Measurements from ENCODE around the gene TM6SF1. TPM values are rescaled to one million over a fixed set of nuclear protein-coding genes. Genes with fewer than 3 reads are reported as not detected.

TM6SF1 gene
- total RNA-seq: 0.49 and 1.3 TPM in 2 replicates
- 1.8 and 2.8 TPM in 2 replicates for polyA plus RNA-seq

DNA sequence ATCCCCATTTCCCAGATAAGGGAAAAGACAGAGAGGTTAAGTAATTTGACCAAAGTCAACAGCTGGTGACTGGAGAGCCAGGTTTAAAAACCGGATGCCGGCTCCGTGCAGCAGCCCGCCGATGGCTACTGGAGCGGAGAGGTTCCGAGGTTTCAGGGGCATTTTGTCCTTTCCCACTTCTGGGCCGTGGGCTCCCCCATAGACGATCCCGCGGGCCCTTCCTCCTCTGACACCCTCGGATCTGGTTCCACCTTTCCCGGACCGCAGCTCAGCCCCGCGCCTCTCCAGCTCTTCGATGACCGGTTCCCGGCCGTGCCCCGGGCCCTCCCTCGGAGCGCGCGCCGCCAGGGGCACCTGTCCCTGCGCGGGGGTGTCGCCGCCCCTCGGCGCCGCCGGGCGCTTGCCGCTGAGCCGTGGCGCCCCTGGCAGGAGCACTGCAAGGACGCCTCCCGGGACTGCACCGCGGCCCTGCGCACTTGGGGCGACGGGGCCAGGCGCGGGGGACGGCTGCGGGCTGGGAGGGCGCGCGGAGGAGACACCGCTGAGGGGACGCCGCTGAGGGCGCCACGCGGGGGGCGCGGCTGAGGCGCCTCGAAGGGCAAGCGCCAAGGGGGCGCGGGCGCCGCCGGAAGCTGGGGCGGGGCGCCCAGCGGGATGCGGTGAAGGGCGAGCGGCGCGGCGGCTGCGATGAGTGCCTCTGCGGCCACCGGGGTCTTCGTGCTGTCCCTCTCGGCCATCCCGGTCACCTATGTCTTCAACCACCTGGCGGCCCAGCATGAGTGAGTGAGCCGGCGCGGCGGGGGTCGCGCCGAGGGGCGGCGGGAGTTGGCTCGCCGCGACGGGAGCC, at the start of gene TM6SF1:
TM6SF1 (plus strand) TSS at position 652 of the 847 bp plus-strand sequence; CDS start at position 688, 36 bp downstream.
- Histone ChIP-seq H3K27me3 (peaks cover 57% of the 10 kb centered on the region), H3K4me1 (ENCODE audit: low read depth) (no peaks in the 10 kb centered on the region), H3K4me3 (peak within 1 kb of the TSS; percentile 51), H3K36me3 (no peaks in the 10 kb centered on the region), H3K9me3 (ENCODE audit: low read depth) (no peaks in the 10 kb centered on the region), H3K27ac (no peak within 1 kb of the TSS)
- DNase-seq (ENCODE audit: low read depth in 1 of 2, low spot score in 1 of 2): peak in 1 of 2 donors; percentile 61
- TF ChIP-seq CTCF (IDR thresholded peaks at IDR 0.05; ENCODE audit: low read depth, low read length): no peak

GRCh38 chr15:83057696-83058376, 49.6 kb upstream of the TM6SF1 start:
- H3K4me3 ChIP-seq: no peak overlapping the region
- peak; percentile 5 to 78 for DNase-seq (ENCODE audit: low read depth in 1 of 2, low spot score in 1 of 2)
- H3K4me1 ChIP-seq (ENCODE audit: low read depth): peaks cover 36% of the 10 kb centered on the region
- peak overlapping the region; percentile 72 for H3K27ac ChIP-seq
- no peaks in the 10 kb centered on the region for H3K27me3 ChIP-seq
- no peak for TF ChIP-seq CTCF (IDR thresholded peaks at IDR 0.05; ENCODE audit: low read depth, low read length)
- no peaks in the 10 kb centered on the region for H3K9me3 ChIP-seq (ENCODE audit: low read depth)
- H3K36me3 ChIP-seq: peaks cover 23% of the 10 kb centered on the region

DNA sequence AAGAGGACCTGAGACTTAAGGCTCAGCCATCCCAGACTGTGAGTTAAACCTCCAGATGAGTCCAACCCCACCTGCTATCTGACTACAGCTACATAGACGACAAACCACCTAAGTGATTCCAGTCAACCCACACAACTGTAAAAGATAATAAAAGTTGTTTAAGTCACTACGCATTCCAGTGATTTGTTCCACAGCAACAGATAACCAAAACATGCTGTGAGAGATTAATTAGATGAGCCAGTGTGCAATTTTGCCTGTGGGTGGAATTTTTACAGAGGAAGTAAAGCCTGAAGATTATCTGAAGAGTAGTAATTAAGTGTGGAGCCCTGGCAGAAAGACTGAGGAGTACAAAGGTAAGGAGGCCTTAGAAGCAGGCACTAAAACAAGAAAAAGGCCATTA, 45.8 kb upstream of the TM6SF1 start:
- Histone ChIP-seq H3K9me3 (ENCODE audit: low read depth) (no peaks in the 10 kb centered on the region), H3K4me1 (ENCODE audit: low read depth) (peaks cover 55% of the 10 kb centered on the region), H3K36me3 (no peaks in the 10 kb centered on the region), H3K27ac (peak overlapping the region; percentile 63), H3K4me3 (no peak overlapping the region), H3K27me3 (no peaks in the 10 kb centered on the region)
- no peak for TF ChIP-seq CTCF (IDR thresholded peaks at IDR 0.05; ENCODE audit: low read depth, low read length)
- no peak for DNase-seq (ENCODE audit: low read depth in 1 of 2, low spot score in 1 of 2)

DNA sequence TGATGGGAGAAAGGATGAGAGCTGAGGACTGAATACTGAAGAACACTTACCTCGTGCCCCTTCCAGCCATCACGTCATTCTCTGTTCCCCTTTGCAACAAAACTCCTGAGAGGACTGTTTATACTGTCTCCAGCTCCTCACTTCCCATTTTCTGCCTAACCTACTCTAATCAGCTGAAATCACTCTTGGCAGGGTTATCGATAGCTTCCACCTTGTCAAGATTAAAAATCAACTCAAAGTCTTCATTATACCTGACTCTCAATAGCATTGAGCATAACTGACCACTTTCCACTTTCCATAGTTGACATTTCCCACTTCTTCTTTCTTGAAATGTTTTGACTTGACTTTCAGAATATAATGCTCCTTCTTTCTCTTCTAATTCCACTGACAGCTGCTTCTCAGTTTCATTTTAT, 44.7 kb upstream of the TM6SF1 start:
- Histone ChIP-seq H3K27me3 (no peaks in the 10 kb centered on the region), H3K4me3 (no peak overlapping the region), H3K9me3 (ENCODE audit: low read depth) (no peaks in the 10 kb centered on the region), H3K36me3 (no peaks in the 10 kb centered on the region), H3K27ac (peak overlapping the region; percentile 63), H3K4me1 (ENCODE audit: low read depth) (peaks cover 47% of the 10 kb centered on the region)
- no peak for TF ChIP-seq CTCF (IDR thresholded peaks at IDR 0.05; ENCODE audit: low read depth, low read length)
- DNase-seq (ENCODE audit: low read depth in 1 of 2, low spot score in 1 of 2): no peak

- H3K27ac ChIP-seq: peak overlapping the region; percentile 63
- H3K9me3 ChIP-seq (ENCODE audit: low read depth): no peaks in the 10 kb centered on the region
- no peak for TF ChIP-seq CTCF (IDR thresholded peaks at IDR 0.05; ENCODE audit: low read depth, low read length)
- H3K4me1 ChIP-seq (ENCODE audit: low read depth): peaks cover 39% of the 10 kb centered on the region
- no peak for DNase-seq (ENCODE audit: low read depth in 1 of 2, low spot score in 1 of 2)
- no peaks in the 10 kb centered on the region for H3K27me3 ChIP-seq
- no peaks in the 10 kb centered on the region for H3K36me3 ChIP-seq
- no peak overlapping the region for H3K4me3 ChIP-seq
Observed at GRCh38 chr15:83063551-83063950, 43.9 kb upstream of the TM6SF1 start.

Measured in cardiac muscle cell (in vitro differentiated cells and primary cell).